GM18508 (cell line): Measurements from ENCODE around the gene CFAP58.

Experiments
- ATAC-seq: cut with Tn5 transposase; IDR thresholded peaks from one replicate; pipeline ENCODE4 v1.9.1; 2021; ENCODE audit warnings: moderate number of reproducible peaks; ENCODE audit not compliant: insufficient read depth, unreplicated experiment

The CFAP58 gene, protein sequence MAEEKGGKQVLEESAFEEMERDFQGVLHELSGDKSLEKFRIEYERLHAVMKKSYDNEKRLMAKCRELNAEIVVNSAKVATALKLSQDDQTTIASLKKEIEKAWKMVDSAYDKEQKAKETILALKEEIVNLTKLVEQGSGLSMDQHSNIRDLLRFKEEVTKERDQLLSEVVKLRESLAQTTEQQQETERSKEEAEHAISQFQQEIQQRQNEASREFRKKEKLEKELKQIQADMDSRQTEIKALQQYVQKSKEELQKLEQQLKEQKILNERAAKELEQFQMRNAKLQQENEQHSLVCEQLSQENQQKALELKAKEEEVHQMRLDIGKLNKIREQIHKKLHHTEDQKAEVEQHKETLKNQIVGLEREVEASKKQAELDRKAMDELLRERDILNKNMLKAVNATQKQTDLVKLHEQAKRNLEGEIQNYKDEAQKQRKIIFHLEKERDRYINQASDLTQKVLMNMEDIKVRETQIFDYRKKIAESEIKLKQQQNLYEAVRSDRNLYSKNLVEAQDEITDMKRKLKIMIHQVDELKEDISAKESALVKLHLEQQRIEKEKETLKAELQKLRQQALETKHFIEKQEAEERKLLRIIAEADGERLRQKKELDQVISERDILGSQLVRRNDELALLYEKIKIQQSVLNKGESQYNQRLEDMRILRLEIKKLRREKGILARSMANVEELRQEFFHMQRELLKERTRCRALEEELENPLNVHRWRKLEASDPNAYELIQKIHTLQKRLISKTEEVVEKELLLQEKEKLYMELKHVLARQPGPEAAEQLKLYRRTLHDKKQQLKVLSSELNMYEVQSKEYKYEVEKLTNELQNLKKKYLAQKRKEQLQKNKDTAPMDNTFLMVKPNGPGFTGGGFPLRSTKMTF

DNA sequence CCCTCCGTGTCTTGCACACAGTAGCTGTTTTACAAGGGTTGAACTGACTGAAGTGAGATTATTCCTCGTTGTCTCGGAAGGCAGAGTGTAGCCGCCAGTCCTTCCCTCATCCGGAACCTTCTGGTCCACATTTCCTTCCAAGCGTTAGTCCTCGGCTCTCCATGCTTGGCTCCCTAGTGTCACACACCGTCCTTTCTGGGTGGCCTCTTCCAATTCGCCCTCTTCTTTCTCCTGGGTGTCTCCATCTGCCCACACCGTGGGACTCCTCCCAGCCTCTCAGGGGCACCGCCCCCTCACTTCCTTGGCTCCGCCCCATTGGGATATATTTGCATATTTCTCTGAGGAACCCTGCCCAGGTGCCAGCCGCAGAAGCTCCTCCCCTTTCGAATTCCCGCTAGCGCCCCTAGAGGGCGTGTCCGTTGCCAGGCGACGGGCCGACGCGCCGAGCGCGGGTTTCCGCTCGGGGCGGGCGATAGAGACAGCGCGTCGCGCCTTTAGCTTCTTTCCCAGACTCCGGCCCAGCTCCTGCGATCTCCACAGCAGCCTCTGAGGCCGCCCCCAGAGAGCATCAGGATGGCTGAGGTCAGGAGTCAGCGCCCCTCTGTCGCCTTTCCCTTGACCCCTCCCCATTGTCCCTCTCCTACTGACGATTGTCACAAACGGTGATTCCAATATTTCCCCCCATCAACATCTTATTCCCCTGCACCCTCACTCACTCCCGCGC lies at the start of gene CFAP58:
CFAP58 (plus strand) TSS at position 509 of the 724 bp plus-strand sequence; CDS start at position 574, 65 bp downstream.
- ATAC-seq: peak; percentile 39

DNA sequence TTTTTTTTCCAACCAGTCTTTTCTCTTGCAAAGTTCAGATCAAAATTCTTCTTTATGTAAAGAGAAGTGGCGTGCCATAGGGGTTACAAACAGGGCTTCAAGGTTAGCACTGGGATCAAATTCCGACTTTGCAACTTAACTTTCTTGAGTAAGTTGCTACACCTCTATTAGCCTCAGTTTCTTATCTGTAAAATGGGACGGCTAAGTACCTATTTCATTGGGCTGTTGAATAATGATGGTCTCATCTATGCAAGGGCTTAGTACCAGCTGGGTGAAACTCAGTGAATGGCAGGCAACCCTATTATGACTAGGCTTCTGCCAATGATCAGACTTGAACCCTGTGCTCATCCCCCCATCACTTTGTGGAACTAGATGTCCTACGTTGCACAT lies 49.3 kb upstream of the CFAP58 start:
- ATAC-seq: no peak

DNA sequence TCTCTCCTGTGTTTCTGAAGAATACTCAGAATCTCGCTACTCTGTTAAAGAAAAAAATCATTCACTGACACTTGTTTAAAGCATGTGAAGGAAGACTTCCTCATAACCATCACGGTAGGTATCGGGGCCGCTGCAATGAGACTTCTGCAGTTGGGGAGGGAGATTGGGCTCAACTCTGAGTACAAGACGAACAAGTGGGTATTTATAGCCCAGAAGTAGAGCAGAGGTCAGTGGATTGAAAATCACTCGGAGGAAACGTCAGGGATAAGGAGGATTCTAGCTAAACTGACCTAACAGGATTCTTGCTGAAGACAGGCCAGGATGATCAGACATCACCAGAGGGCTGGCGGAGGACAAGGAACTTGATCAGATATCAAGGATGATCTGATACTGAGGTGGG lies 48.7 kb upstream of the CFAP58 start:
- ATAC-seq: no peak

DNA sequence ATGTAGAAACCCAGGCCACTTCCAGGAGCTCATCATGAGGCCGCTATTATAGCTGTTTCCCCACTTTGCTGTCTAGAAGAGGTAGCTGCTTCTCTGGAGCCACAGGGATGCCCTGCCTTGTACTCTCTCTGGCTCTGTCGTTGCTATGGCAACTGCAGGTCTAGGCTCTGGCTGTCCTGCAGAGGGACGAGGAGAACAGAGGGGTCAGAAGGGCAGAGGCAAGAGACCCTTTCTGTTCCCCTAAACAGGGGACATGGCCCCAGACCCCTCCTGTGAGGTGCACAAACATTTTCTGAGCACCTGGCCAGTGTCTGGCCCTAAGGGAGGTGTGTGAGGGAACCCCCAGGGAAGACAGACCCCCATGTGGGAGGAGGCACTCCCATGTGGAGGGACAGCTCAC lies 46.7 kb upstream of the CFAP58 start:
- no peak for ATAC-seq

DNA sequence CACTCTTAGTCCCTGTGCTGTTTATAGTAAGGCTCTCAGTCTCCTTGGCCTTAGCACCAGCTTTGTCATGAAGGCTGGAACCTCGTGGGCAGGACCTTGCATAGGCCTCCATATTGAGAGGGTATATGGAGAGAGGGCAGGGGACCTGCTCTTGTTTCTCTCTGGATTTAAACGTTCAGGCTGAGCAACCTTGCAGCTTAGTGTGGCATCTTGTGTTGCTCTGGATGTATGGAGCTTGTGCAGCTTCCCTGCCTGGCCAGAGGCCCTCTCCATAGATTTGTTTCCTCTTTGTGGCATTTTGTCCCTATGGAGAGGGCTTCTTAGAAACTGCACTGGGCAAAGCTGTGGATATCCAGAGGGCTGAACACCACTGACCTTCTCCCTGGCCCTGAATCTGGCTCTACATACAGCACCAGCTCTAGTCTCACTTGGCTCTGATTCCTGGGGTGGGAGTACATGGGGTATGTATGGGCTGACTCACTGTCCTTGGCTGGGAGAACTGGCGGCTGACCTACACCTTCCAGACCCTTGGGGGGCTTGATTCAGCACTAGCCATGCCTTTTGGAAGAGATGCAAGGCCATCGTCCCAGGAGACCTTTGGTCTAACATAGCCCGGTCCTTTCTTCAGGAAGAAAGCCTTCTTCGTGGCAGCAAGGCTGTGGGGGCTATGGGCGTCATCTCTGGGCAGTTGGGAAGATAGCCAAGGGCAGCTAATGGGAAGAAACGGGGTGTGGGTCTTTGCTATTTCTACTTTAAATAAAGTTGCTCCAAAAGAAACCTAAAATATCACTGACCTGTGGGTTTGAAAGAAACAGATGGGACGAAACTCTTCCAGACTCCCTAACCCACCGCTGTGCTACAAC lies 45.8 kb upstream of the CFAP58 start:
- ATAC-seq: no peak

DNA sequence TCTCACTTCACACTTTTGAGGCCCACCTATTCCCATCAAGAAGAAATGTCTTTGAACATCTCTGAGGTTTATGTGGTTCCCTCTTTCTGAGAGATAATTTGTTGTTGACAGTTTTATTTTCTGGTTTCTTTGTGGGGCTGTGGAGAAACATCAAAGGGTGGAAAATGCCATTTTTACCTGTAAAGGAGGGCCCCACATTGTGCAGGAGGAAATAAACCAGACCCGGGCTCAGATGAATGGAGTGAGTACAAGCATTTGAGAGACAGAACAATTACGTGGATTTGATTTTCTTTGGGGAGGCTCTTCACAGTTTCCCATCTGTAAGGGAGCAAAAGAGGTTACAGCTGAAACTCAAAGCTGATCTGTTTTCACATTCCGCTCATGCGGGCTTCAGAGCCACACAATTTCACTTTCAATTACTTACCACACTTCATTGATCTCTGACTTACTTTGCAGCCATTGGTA lies 45.2 kb upstream of the CFAP58 start:
- peak; percentile 75 for ATAC-seq

DNA sequence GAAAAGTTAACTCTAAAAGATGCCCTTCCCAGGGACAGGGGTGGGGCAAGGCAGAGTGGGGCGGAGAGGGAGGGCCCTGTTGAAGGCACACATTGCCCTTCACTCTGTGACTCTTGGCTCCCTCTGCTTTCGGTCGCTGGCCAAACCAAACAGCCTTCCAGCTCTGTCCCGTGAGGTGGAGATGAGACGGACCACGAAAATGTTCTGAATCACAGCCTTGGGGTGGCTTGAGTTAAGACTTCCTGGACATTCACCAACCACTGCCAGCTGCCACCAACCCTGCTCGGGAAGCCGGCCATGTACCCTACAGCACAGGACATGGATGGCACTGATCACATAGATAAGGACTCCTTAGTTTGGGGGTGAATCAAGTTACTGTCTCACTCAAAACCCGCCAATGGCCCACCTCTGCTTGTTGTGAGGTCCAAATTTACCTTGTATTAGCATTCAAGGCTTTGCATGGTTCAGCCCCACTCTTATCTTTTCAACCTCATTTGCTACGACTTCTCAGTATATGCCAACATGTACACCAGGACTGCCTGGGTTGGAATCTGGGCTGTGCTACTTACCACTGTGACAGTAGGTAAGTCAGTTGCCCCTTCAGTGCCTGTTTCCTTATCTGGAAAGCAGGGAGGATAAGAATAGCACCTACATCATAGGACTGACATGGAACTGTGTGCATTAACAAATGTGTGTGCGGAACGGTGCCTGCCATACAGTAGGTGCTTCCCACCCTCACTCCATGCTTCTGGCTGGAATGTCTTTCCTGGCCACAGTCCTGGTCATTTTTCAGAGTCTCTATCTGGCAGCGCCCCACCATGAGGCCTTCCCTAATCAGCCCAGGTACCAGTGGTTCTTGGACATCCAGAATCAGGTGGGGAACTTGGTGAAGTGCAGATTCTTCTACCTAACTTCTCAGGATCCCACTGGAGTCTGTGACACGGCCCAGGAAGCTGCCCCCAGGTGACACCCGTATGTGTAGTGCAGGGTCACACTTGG lies 43.4 kb upstream of the CFAP58 start:
- no peak for ATAC-seq

DNA sequence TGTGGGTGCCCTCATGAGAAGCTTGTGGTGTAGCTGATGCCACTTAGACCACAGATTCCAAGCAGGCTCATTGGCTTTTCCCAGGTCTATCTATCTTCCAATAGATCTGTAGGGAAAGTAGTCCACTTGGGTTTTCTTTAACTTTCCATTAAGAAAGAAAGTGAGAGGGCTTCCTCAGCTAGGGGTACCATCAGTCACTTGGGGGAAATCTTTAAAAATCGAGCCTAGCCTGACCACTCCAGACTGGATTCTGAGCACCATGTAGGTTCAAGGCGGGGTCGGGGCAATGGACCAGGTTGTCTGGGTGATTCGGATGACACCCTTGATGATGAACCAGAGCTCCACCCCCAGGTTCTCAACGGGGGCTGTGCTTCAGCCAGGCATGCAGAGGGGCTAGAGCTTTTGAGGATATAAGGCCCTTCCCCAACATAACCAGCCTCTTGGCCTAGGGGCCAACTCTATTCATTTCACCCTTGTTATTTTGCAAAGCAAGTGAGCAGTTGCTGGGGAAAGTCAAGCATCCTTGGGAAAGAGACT lies 42.4 kb upstream of the CFAP58 start:
- no peak for ATAC-seq

DNA sequence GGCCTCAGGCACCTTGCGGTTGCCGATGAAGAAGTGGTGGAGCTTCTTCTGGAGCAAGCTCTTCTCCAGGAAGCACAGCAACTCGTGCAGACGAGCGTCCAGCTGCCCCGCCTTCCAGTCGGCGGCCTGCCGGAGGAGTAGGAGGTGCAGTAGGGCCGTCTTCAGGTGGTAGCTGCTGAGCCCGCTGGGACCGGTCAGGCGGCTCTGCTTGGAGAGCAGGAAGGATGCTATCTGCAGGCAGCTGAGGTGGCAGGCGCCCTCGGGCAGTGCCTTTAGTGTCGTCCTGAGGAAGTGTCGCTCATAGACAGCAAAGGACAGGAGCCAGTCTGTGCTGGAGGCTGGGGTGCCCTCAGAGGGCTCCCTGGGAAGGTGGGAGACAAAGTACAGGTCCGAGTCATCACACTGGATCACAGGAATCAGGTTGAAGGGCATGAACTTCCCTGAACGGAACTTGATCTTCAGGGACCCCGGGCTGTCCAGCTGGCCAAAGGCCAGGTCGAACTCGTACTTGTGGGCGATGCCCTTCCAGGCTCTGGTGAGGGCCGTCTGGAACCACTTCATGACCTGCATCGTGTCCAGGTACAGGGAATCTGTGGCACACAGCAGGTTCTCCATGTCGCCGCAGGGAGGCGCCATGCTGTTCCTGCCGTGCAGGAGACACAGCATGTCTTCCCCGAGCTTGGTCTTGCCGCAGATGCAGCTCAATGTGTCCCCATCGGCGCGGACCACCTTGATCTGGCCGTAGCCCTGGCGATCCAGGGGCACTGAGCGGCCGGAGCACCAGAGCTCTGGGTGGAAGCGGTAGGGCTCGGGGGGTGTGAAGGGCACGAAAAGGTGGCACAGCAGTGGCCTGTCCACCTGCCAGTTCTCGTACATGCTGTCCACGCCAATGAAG lies 38.8 kb upstream of the CFAP58 start:
- no peak for ATAC-seq

DNA sequence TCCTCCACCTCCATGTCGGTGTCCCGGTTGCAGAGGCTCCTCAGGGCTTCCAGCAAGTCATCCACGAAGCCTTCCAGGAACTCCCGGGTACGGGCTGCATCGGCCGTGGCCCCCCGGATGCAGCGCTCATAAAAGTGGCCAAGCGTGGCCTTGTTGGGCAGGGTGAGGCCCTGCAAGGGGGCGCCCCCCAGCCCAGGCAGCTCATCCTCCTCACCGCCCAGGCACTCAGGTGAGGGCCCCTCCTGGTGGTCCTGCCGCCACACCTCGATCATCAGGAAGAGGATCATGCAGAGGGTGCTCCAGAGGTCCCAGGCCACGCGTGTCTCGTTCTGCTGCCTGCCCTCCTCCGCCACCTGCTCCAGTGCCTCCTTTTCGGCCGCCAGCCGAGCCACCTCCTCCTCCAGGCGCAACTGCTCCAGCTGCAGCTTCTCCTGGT lies 38.1 kb upstream of the CFAP58 start:
- no peak for ATAC-seq

DNA sequence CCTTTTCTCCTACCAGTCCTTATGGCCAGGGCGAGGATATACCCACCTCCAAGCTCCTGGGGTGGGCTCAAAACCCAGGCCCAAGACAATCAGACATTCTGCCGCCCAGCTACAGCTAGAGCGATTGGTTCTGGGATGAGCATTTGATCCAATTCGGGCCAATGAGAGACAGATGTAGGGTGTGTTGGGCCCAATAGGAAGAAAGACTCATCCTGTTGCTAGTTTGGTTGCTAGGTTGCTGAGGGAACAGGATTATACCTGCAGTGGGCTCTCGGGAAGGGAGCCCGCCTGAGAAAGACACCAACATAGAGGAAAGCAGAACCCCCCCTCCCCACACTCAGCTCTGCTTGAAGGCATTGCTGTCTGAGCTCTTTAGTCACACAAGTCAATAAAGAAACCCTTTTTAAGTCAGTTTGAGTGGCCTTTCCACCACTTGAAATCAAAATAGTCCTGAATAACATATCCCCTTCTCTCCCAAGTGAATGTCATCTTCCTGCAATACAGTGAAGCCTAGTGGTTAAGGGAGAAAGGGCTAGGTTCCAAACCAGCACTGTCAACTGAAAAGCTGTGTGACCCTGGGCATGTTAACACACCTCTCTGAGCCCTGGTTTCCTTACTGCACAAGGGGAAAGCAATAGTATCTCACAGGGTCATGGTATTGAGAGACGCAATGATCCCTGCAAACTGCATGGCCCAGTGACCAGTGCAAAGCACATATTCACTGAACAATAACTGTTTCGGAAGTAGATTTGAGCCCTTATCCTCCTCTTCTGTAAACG lies 37.1 kb upstream of the CFAP58 start:
- no peak for ATAC-seq

DNA sequence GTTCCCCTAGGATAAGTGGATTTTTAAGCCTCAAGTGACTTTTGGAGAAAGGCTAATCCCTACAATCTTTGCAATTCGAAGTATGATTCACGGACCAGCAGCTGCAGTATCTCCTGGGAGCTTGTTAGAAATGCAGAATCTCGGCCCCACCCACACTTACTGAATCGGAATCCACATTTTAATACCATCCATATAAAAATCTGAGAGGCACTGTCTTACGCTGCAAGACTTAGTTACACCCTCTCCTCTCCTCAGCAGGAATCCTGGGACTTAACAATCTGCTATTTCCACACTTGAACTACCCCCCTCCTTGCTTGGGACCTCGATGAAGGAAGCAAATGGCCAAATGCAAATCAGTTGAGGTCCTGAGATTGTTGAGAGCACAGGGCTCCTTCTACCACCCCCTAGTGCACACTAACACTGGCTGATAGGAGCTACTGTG lies 36.3 kb upstream of the CFAP58 start:
- no peak for ATAC-seq

DNA sequence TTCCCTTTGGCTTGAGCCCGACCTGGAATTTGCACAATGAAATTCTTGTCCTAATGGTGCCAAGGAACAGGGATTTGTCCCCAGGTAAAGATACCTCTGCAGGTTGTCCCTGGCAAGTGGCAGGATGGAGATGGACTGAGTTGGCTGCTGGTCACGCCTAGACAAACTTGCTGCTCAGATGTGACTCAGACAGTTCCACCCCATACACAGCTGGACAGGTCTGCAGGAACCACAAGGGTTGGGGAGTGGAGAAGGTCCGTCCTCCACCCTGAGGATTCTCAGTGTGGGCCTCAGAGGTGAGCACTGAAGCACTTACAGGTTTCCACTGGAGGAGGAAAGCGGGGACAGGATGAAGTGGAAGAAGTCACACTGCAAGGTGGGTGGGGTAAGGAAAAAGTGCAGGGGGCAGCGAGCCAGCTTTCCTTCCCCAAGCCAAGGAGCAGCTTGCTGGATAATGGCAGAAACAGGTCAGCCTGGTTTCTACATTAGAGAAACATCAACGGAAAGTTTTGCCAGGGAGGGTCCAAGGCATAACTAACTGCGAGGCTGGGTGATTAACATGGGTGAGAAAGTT lies 35.8 kb upstream of the CFAP58 start:
- no peak for ATAC-seq

DNA sequence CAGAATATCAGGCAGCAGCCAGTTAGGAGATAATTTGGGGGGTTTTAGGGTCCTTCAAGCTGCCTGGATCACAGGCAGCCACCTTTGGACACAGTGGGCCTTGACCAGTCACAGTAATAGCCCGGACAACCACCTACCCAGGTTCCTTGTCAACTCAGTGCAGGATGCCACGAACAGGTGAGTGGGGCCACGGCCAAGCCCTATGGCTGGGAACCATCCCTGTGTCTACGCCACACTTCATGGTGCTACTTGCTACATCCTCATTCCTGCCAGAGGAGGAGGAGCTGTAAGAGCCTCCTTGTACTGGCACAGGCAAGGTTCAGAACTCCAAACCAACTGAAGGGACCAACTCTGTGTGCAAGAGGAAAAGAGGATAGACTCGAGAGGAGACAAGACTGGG lies 35.3 kb upstream of the CFAP58 start:
- ATAC-seq: no peak

DNA sequence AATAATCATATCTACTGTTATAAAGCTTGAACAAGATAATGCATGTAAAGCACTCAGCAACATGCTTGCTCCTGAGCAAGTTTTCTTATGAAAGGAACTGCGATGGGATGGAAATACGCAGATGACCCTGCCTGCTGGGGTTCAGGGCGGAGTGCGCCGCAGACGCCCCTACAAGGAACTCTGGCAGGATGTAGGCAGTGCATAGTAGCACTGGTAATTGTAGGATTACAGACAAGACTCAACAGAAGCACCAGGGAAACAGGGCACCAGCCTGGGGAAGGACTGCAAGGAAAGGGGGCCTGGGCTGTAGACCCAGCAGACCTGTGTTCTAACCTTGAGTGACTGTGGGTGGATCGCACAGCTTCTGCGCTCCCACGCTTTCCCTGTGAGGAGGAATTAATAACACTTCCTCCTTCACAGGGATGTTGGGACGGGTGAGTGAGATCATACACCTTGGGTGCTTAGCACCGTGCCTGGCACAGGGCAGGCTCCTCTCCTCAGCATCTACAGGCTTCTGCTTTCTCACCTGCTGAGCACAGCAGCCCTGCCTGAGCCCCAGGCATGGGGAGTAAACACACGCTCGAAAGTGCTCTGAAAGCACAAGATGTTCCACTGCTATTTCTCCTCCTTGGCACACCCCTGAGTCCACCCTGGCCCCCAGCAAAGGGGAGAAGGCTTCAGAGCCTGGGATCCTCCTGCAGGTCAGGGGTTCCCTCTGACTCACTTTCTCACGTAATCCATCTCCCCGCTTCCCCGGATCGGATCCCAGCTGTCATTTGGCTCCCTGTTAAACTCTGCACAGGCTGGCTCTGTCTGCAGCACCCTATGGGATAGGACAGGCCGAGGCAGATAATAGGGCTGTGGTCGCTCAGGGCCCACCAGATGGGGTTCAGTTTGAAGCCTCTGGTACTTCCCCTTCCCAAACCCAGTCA lies 34.6 kb upstream of the CFAP58 start:
- ATAC-seq: no peak
